T47D (cell line): Measurements from ENCODE around the gene CHST12.
"Not testable (repeated sequence)": the region's sequence is repeated elsewhere in the genome, so short reads cannot be mapped to it uniquely, and the experiment has no call there.

ENCODE experiments used
- DNase-seq, 2 experiments: peaks; one replicate each; pipeline versions ENCODE4 v3.0.0 to v3.0.0-alpha.2; 2011 to 2012; ENCODE audit warnings: low read depth in 1 of 2, low spot score in 1 of 2
- JUND ChIP-seq: IDR thresholded peaks from 2 replicates; pipeline ENCODE4 v1.6.1; 2012; ENCODE audit warnings: low read depth
- in situ Hi-C: cut with HindIII; loops from 2 replicates; pipeline ENCODE4 v1.10.0; 2016; ENCODE audit warnings: low sequenced_read_pairs, low pct_unique_long_range_greater_than_20kb

CHST12 gene

GRCh38 chr7:2371329-2371728, 32.1 kb upstream of the CHST12 start:
- DNase-seq: no peak
- no peak for TF ChIP-seq JUND
- in situ Hi-C loops: no loop called here

- DNase-seq: no peak
- in situ Hi-C loops: no loop called here
- TF ChIP-seq JUND: no peak
These were observed 30.7 kb upstream of the CHST12 start for GRCh38 chr7:2372724-2373123.

- TF ChIP-seq JUND: no peak
- DNase-seq: no peak
- in situ Hi-C loops: no loop called here
These were observed 30.3 kb upstream of the CHST12 start for GRCh38 chr7:2373124-2373556.

- no peak for DNase-seq
- TF ChIP-seq JUND: no peak
- in situ Hi-C loops: no loop called here
These were observed 29.8 kb upstream of the CHST12 start for GRCh38 chr7:2373646-2374045.

GRCh38 chr7:2374401-2374800, 29.0 kb upstream of the CHST12 start:
- TF ChIP-seq JUND: no peak
- in situ Hi-C loops: no loop called here
- DNase-seq: no peak

GRCh38 chr7:2374830-2375728, 28.3 kb upstream of the CHST12 start:
- TF ChIP-seq JUND: no peak
- in situ Hi-C loops: no loop called here
- DNase-seq: no peak

- in situ Hi-C loops: no loop called here
- DNase-seq: no peak
- TF ChIP-seq JUND: no peak
These were observed 26.9 kb upstream of the CHST12 start for GRCh38 chr7:2376351-2377154.

- DNase-seq, in situ Hi-C loops: not testable (repeated sequence)
These were observed 25.9 kb upstream of the CHST12 start for GRCh38 chr7:2377492-2377891.

- DNase-seq, in situ Hi-C loops: not testable (repeated sequence)
These were observed 25.3 kb upstream of the CHST12 start for GRCh38 chr7:2378125-2378524.

GRCh38 chr7:2379161-2379560, 24.2 kb upstream of the CHST12 start:
- no peak for TF ChIP-seq JUND
- in situ Hi-C loops: no loop called here

GRCh38 chr7:2379821-2380450, 23.5 kb upstream of the CHST12 start:
- no peak for TF ChIP-seq JUND
- no peak for DNase-seq
- in situ Hi-C loops: no loop called here

More at GRCh38 chr7:2379161-2379560, 24.2 kb upstream of the CHST12 start:
- DNase-seq: no peak

GRCh38 chr7:2380461-2380860, 22.9 kb upstream of the CHST12 start:
- no peak for DNase-seq
- in situ Hi-C loops: no loop called here
- TF ChIP-seq JUND: no peak

GRCh38 chr7:2381227-2381626, 22.2 kb upstream of the CHST12 start:
- in situ Hi-C loops: no loop called here
- DNase-seq: no peak
- no peak for TF ChIP-seq JUND
